HCT116 (cell line): ENCODE measurements around the gene PRXL2A. TPM values are rescaled to one million over a fixed set of nuclear protein-coding genes. Genes with fewer than 3 reads are reported as not detected.

Experiments
- ATAC-seq: fragments of 200-7000 bp; cut with Tn5 transposase; 2 replicates; pipeline ENCODE4 v1.9.1; 2020; ENCODE audit warnings: mild to moderate bottlenecking, moderate library complexity
- BruUV-seq: library from RNA; stranded (reverse); fragments of 400-500 nt; replicated peaks from 2 replicates; lab custom pipeline; 2021; lab: Mats Ljungman, UMichigan
- CTCF ChIA-PET: fragments of 300-600 bp; sonication (Branson Sonifier 250); formaldehyde crosslinking; loops from one replicate; lab custom pipeline; 2021; ENCODE audit warnings: antibody characterized with exemption; lab: Charles Lee
- POLR2A ChIA-PET: fragments of 300-600, 350-600 bp; sonication (Branson Sonifier 250); formaldehyde crosslinking; loops from one replicate; lab custom pipeline; 2021; ENCODE audit warnings: antibody characterized with exemption; lab: Charles Lee
- RAD21 ChIA-PET, 2 experiments: fragments of 300-600 bp; sonication (Branson Sonifier 250); formaldehyde crosslinking; loops; one replicate each; lab custom pipeline; 2023; ENCODE audit warnings: low total read pairs in 2 of 2; ENCODE audit not compliant: uncharacterized antibody in 2 of 2, unreplicated experiment in 2 of 2, low non-redundant PET in 1 of 2; lab: Charles Lee
- DNase-seq: peaks from one replicate; pipeline ENCODE4 v3.0.0-alpha.2; 2010; ENCODE audit warnings: low read depth, low spot score
- H2AFZ ChIP-seq: fragments of 200-600 bp; shearing (Covaris generic), sonication (generic); 2 replicates; pipeline ENCODE4 v1.6.1; 2017; ENCODE audit warnings: low read depth, mixed run types, mixed read lengths, antibody characterized with exemption, low read length; ENCODE audit not compliant: poor library complexity, severe bottlenecking
- H3K27ac ChIP-seq: 2 replicates; pipeline ENCODE4 v1.5.1; 2012; ENCODE audit warnings: low read depth, low read length
- H3K27me3 ChIP-seq: fragments of 200-600 bp; sonication (generic); 2 replicates; pipeline ENCODE4 v1.6.1; 2016; ENCODE audit warnings: mixed run types, low read length, mixed read lengths; ENCODE audit not compliant: insufficient read depth
- H3K36me3 ChIP-seq, 2 experiments: fragments of 200-500 bp in 1 of 2; fragments of 200-600 bp in 1 of 2; sonication (Bioruptor generic) in 1 of 2; sonication (generic) in 1 of 2; 2 replicates each; pipeline versions ENCODE4 v1.5.1 to v1.6.1; 2014 to 2016; ENCODE audit warnings: low read length in 2 of 2, inconsistent platforms in 1 of 2, mixed read lengths in 1 of 2, mixed run types in 1 of 2; ENCODE audit not compliant: insufficient read depth in 2 of 2, control insufficient read depth in 1 of 2
- H3K4me1 ChIP-seq, 2 experiments: fragments of 200-600 bp in 1 of 2; sonication (generic) in 1 of 2; 2 replicates each; pipeline versions ENCODE4 v1.5.1 to v1.6.1; 2012 to 2017; ENCODE audit warnings: low read length in 2 of 2, inconsistent platforms in 1 of 2, mild to moderate bottlenecking in 1 of 2, mixed read lengths in 1 of 2, mixed run types in 1 of 2, moderate library complexity in 1 of 2; ENCODE audit not compliant: insufficient read depth in 2 of 2, control insufficient read depth in 1 of 2
- H3K4me2 ChIP-seq: fragments of 200-600 bp; sonication (generic); 2 replicates; pipeline ENCODE4 v1.6.1; 2017; ENCODE audit warnings: mixed run types, low read length, mixed read lengths
- H3K4me3 ChIP-seq, 2 experiments: fragments of 200-600 bp in 1 of 2; sonication (generic) in 1 of 2; replicated peaks in 1 of 2; 2 replicates each; pipeline ENCODE4 v1.5.1; 2011 to 2016; ENCODE audit warnings: low read length in 2 of 2, control low read depth in 1 of 2, low read depth in 1 of 2, mild to moderate bottlenecking in 1 of 2, mixed read lengths in 1 of 2, mixed run types in 1 of 2
- H3K79me2 ChIP-seq: fragments of 200-600 bp; sonication (generic); 2 replicates; pipeline ENCODE4 v1.6.1; 2017; ENCODE audit warnings: mild to moderate bottlenecking, mixed run types, low read length, moderate library complexity, mixed read lengths; ENCODE audit not compliant: insufficient read depth
- H3K9ac ChIP-seq: fragments of 200-600 bp; sonication (generic); 2 replicates; pipeline ENCODE4 v1.6.1; 2016; ENCODE audit warnings: low read length, mixed read lengths
- H3K9me2 ChIP-seq: fragments of 200-600 bp; sonication (generic), shearing (Covaris generic); 2 replicates; pipeline ENCODE4 v1.6.1; 2017; ENCODE audit warnings: mixed run types, mild to moderate bottlenecking, moderate library complexity; ENCODE audit not compliant: insufficient read depth
- H3K9me3 ChIP-seq, 2 experiments: fragments of 200-500 bp in 1 of 2; fragments of 200-600 bp in 1 of 2; sonication (Bioruptor generic) in 1 of 2; sonication (generic) in 1 of 2; 2 replicates each; pipeline ENCODE4 v1.6.1; 2014 to 2017; ENCODE audit warnings: low read length in 2 of 2, mixed read lengths in 2 of 2, inconsistent platforms in 1 of 2, low read depth in 1 of 2, mild to moderate bottlenecking in 1 of 2, mixed run types in 1 of 2, moderate library complexity in 1 of 2; ENCODE audit not compliant: control insufficient read depth in 1 of 2, insufficient read depth in 1 of 2
- H4K20me1 ChIP-seq: fragments of 200-600 bp; sonication (generic), shearing (Covaris generic); 2 replicates; pipeline ENCODE4 v1.6.1; 2017; ENCODE audit warnings: mixed run types, mild to moderate bottlenecking, moderate library complexity; ENCODE audit not compliant: insufficient read depth
- ATF3 ChIP-seq: IDR thresholded peaks from 2 replicates; pipeline ENCODE4 v1.6.1; 2012
- CEBPB ChIP-seq: IDR thresholded peaks from 2 replicates; pipeline ENCODE4 v1.6.1; 2012; ENCODE audit warnings: low read depth
- CTCF ChIP-seq, 3 experiments: fragments of 200-600 bp in 1 of 3; sonication (generic) in 1 of 3; IDR thresholded peaks in 2 of 3; conservative IDR thresholded peaks in 1 of 3; 2 replicates each; pipeline ENCODE4 v1.5.1; 2012 to 2017; ENCODE audit warnings: low read depth in 2 of 3, low read length in 2 of 3, antibody characterized with exemption in 1 of 3, borderline replicate concordance in 1 of 3, control low read depth in 1 of 3, mild to moderate bottlenecking in 1 of 3, mixed read lengths in 1 of 3, mixed run types in 1 of 3, moderate library complexity in 1 of 3; ENCODE audit not compliant: insufficient read depth in 1 of 3
- ELF1 ChIP-seq: IDR thresholded peaks from 2 replicates; pipeline ENCODE4 v1.6.1; 2012; ENCODE audit warnings: low read depth, borderline replicate concordance
- EZH2 ChIP-seq: fragments of 200-600 bp; sonication (generic); IDR thresholded peaks from 2 replicates; pipeline ENCODE4 v1.6.1; 2017; ENCODE audit warnings: antibody characterized with exemption, mixed run types
- EZH2phosphoT487 ChIP-seq: fragments of 200-600 bp; IDR thresholded peaks from 2 replicates; pipeline ENCODE4 v1.6.1; 2018; ENCODE audit warnings: antibody characterized with exemption, borderline replicate concordance
- FOSL1 ChIP-seq: IDR thresholded peaks from 2 replicates; pipeline ENCODE4 v1.6.1; 2012; ENCODE audit warnings: low read depth
- JUND ChIP-seq: IDR thresholded peaks from 2 replicates; pipeline ENCODE4 v1.6.1; 2012
- MAX ChIP-seq: IDR thresholded peaks from 2 replicates; pipeline ENCODE4 v1.6.1; 2012
- POLR2A ChIP-seq: IDR thresholded peaks from 2 replicates; pipeline ENCODE4 v1.7.0; 2011; ENCODE audit warnings: borderline replicate concordance; ENCODE audit not compliant: insufficient read depth, insufficient read length; ENCODE audit errors: extremely low read depth
- RAD21 ChIP-seq: IDR thresholded peaks from 2 replicates; pipeline ENCODE4 v1.6.1; 2012; ENCODE audit warnings: low read depth, mild to moderate bottlenecking
- SP1 ChIP-seq: IDR thresholded peaks from 2 replicates; pipeline ENCODE4 v1.6.1; 2012; ENCODE audit warnings: low read depth
- SRF ChIP-seq: IDR thresholded peaks from 2 replicates; pipeline ENCODE4 v1.6.1; 2012; ENCODE audit warnings: low read depth
- YY1 ChIP-seq: IDR thresholded peaks from 2 replicates; pipeline ENCODE4 v1.6.1; 2011; ENCODE audit warnings: low read length, low read depth, moderate library complexity, mild to moderate bottlenecking; ENCODE audit not compliant: insufficient replicate concordance; ENCODE audit errors: extremely low read depth
- ZFX ChIP-seq: fragments of 450-650 bp; IDR thresholded peaks from 2 replicates; pipeline ENCODE4 v1.6.1; 2017
- intact Hi-C: fragments of 100-400 bp; cut with micrococcal nuclease; formaldehyde crosslinking; loops from 2 replicates; pipeline ENCODE4 v1.10.0; 2022
- total RNA-seq: library from RNA; stranded (reverse); gene quantifications from one replicate; pipeline ENCODE4 v1.2.1, GENCODE V29; 2021; ENCODE audit not compliant: unreplicated experiment

PRXL2A gene
- total RNA-seq, 1 experiment from 2014 or later = 4.9 TPM

GRCh38 chr10:80448209-80448942 lies 40.0 kb downstream of the PRXL2A start:
- no peaks in the 10 kb centered on the region for H3K9me2 ChIP-seq
- no peak overlapping the region for H2AFZ ChIP-seq
- BruUV-seq = no TSS peak
- no peak overlapping the region for H3K4me2 ChIP-seq
- intact Hi-C loops = loop anchor here (10.0 kb wide), 1 partner anchor 246 kb away; no protein-coding TSS in a partner anchor
- H4K20me1 ChIP-seq = no peaks in the 10 kb centered on the region
- no peak overlapping the region for H3K9ac ChIP-seq
- RAD21 ChIA-PET = no interaction called here
- POLR2A ChIA-PET = interaction anchor here (1.5 kb wide), 1 partner anchor 11 kb away, joined by 7 read pairs; no protein-coding TSS in a partner anchor
- H3K36me3 ChIP-seq = no peaks in the 10 kb centered on the region
- CTCF ChIA-PET = interaction anchor here (3.6 kb wide), 1 partner anchor 57 kb away, joined by 20 read pairs; no protein-coding TSS in a partner anchor
- TF ChIP-seq SRF (no peak), ATF3 (no peak), FOSL1 (no peak), EZH2 (no peak), CTCF (IDR thresholded peaks at IDR 0.05 in 2 of 3, conservative IDR thresholded peaks at IDR 0.05 in 1 of 3; ENCODE audit: borderline replicate concordance in 1 of 3, insufficient read depth in 1 of 3, low read depth in 2 of 3, low read length in 2 of 3) (no peak), RAD21 (no peak), CEBPB (no peak), SP1 (no peak), JUND (no peak), EZH2phosphoT487 (no peak), YY1 (no peak), ELF1 (no peak), POLR2A (no peak), ZFX (no peak), MAX (no peak)
- no peak overlapping the region for H3K27ac ChIP-seq
- H3K4me3 ChIP-seq = no peak overlapping the region
- peaks cover 4 to 26% of the 10 kb centered on the region in 2 experiments; a peak in 3 of 4 replicates for H3K4me1 ChIP-seq
- ATAC-seq = no peak
- H3K9me3 ChIP-seq = peaks cover 0 to 5% of the 10 kb centered on the region in 2 experiments; a peak in 1 of 4 replicates
- no peak for DNase-seq
- no peaks in the 10 kb centered on the region for H3K27me3 ChIP-seq
- no peaks in the 10 kb centered on the region for H3K79me2 ChIP-seq
